ENCODE data around the gene GNB1L.

The GNB1L gene

GRCh38 chr22:19739448-19739895 lies 115.2 kb downstream of the GNB1L start:
- TF ChIP-seq, protein P1, sequence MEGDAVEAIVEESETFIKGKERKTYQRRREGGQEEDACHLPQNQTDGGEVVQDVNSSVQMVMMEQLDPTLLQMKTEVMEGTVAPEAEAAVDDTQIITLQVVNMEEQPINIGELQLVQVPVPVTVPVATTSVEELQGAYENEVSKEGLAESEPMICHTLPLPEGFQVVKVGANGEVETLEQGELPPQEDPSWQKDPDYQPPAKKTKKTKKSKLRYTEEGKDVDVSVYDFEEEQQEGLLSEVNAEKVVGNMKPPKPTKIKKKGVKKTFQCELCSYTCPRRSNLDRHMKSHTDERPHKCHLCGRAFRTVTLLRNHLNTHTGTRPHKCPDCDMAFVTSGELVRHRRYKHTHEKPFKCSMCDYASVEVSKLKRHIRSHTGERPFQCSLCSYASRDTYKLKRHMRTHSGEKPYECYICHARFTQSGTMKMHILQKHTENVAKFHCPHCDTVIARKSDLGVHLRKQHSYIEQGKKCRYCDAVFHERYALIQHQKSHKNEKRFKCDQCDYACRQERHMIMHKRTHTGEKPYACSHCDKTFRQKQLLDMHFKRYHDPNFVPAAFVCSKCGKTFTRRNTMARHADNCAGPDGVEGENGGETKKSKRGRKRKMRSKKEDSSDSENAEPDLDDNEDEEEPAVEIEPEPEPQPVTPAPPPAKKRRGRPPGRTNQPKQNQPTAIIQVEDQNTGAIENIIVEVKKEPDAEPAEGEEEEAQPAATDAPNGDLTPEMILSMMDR (IDR thresholded peaks at IDR 0.05) = no peak

DNA sequence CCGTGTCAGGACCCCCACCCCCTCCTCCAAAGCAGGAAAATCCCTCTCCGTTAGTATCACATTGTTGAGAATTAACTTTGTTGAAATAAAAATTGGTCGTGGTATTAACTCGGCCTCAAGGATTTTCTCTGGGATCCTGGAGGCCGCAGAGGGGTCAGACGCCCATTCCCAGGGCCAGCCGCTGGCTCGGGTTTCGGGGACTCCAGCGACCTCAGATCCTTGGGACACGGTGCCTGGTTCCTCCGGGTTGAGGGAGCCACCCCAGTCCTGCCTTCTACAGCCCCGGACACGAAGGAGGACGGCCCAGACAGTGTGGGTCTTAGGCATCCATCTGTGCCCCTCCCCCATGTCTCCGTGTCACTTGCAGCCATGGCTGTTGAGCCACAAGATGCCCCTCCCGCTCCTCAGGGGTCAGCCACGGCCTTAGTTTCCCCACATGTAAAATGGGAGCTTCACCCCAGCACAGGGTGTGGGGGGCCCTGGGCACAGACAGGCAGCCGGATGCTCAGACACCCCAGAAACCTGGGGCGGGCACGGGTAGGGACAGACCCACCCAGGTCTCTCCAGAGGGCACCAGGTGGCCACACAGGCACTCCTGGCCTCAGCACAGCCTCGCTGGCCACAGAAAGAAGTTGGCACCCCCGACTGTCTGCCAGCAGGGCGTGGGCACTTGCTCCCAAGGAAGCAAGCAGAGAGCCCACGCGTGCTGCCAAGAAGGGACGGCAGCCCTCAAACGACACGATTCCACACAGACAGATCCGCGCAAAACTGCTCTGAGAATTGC lies 115.8 kb downstream of the GNB1L start:
- TF ChIP-seq, protein P1 (IDR thresholded peaks at IDR 0.05) = no peak

GRCh38 chr22:19737846-19738663 lies 116.6 kb downstream of the GNB1L start:
- TF ChIP-seq, protein P1 (IDR thresholded peaks at IDR 0.05) = no peak

DNA sequence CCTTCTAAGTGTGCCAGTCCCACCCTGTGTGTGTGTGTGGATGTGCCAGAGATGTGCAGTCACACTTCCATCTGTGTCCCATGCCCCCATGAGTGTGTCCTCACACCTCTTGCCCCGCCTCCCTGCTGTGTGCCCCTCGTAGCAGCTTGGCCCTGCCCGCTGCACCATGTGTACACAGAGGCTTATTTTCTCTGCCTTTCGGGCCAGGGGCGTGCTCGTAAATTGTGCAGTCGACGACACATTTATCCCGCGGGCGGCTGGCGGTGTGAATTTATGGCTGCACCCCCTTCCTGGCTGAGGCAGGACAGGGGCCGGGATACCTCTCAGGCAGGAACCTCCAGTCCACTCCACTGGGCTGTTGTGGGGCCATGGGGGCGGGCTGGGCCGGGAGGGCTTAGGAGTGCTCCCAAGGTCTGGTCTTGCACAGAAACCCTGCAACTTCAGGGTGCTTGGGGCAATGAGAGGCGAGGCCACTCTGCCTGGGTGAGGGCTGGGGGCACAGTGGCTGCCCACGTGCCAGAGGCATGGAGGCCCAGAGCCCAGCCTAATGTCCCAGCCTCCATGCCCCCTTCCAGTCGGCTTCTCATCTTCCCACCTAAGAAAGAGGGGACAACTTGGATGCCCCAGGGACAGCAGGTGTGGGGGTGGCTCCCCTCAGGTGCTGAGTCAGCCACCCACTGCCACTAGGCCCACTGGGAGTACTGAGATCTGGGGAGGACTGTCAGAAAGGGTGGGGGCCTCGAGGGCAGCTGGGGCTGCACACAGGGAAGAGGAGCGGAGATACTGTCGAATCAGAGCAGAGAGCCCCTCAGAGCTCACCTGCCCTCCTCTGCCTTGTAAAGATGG lies 118.8 kb downstream of the GNB1L start:
- TF ChIP-seq, protein P1 (IDR thresholded peaks at IDR 0.05) = no peak

DNA sequence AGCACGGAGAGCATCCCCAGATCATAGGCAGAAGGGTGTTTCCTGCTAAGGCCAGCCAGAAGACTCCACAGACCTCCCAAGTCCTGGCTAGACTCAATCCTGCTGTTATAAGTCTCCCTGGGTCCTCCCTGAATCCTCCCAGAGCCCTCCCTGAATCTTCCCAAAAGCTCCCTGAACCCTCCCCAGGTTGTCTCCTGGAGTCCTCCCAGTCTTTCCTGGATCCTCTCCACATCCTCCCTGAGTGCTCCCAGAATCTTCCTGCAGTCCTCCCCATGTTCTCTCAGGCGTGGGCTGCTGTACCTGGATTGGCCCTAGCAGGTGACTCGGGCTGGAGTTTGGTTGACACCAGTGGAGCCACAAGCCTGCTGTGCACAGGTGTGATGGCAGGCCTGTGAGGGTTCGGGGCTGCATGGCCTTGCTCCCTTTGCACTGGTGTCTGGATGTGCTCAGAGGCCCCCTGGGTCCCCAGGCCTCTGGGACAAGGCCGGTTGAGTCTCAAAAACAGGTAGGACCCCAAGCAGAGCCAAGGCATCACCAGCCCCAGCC lies 119.8 kb downstream of the GNB1L start:
- TF ChIP-seq, protein P1 (IDR thresholded peaks at IDR 0.05) = no peak

GRCh38 chr22:19734163-19734562 lies 120.5 kb downstream of the GNB1L start:
- TF ChIP-seq, protein P1 (IDR thresholded peaks at IDR 0.05) = no peak

DNA sequence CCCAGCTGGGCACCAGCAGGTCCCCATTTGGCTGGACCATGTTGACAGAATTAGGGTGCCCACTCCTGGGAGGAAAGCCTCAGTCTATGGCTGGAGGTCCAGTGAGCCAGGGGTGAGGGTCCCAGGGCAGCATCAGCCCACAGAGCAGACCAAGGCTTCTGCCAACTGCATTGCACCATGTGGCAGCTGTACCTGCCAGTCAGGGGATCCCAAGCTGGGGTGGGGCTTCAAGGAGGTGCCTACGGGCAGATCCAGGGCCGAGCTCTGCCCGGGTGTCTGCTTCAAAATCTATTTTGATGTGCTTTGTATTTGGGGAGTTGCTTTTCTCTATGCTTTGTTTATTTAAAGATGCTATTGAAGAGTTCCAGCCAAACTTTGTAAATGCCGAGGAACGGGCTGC lies 120.9 kb downstream of the GNB1L start:
- TF ChIP-seq, protein P1 (IDR thresholded peaks at IDR 0.05) = no peak
